NCI-H460 (cell line): Measurements from ENCODE around the gene CDY2A. TPM values are rescaled to one million over a fixed set of nuclear protein-coding genes. Genes with fewer than 3 reads are reported as not detected.
"Not testable (repeated sequence)": the region's sequence is repeated elsewhere in the genome, so short reads cannot be mapped to it uniquely, and the experiment has no call there.

Experiments
- DNase-seq: peaks from one replicate; pipeline ENCODE4 v3.0.0-alpha.2; 2016; ENCODE audit warnings: low read depth; ENCODE audit errors: extremely low read depth
- polyA plus RNA-seq: library from polyadenylated mRNA; depleted of rRNA; stranded (reverse); fragments of >200 nt; gene quantifications from 2 replicates; pipeline ENCODE4 v1.2.3, GENCODE V29; 2014; cell fraction: nucleus; rRNA removed
- total RNA-seq: library from RNA; depleted of rRNA; stranded (reverse); fragments of >200 nt; shearing (Covaris generic); gene quantifications from 2 replicates; pipeline ENCODE4 v1.2.3, GENCODE V29; 2014; rRNA removed

CDY2A gene, protein sequence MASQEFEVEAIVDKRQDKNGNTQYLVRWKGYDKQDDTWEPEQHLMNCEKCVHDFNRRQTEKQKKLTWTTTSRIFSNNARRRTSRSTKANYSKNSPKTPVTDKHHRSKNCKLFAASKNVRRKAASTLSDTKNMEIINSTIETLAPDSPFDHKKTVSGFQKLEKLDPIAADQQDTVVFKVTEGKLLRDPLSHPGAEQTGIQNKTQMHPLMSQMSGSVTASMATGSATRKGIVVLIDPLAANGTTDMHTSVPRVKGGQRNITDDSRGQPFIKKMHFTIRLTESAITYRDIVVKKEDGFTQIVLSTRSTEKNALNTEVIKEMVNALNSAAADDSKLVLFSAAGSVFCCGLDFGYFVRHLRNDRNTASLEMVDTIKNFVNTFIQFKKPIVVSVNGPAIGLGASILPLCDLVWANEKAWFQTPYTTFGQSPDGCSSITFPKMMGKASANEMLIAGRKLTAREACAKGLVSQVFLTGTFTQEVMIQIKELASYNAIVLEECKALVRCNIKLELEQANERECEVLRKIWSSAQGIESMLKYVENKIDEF
- not detected in 2 replicates for total RNA-seq
- polyA plus RNA-seq: not detected in 2 replicates

DNA sequence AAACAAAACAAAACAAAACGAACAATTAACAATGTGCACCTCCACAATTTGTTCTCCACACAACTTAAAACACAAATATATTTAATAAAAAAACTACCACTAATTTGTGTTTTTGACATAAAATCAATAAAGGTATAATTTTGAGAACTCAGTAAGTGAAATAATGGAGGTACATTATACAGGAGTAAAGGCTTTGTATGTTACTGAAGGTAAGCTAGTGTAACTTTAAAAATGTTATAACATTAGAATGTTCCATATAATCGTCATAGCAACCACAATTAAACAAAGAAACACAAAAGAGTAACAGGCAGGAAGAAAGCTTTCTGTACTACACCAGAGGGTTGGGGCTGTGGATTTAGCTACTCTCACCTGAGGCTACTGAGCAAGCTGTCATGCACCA is at the start of gene CDY2A:
TSS of gene CDY2A (plus strand) at position 301 of the 400 bp plus-strand sequence. CDS start 328 bp downstream, outside the sequence.
- not testable (repeated sequence) for DNase-seq

DNA sequence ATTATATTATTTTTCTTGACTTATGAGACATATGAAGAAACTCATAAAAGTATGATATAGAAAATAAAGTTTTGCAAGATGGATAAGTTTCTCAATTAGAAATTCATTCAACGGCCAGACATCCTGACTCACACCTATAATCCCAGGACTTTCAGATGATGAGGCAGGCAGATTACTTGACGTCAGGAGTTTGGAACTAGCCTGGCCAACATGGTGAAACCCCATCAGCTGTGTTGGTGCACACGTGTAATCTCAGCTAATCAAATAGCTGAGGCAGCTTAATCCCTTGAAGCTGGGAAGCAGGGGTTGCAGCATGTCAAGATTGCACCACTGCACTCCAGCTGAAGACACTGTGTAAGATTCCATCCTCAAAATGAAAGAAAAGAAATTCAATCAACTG is 28.0 kb upstream of the CDY2A start:
- not testable (repeated sequence) for DNase-seq

DNA sequence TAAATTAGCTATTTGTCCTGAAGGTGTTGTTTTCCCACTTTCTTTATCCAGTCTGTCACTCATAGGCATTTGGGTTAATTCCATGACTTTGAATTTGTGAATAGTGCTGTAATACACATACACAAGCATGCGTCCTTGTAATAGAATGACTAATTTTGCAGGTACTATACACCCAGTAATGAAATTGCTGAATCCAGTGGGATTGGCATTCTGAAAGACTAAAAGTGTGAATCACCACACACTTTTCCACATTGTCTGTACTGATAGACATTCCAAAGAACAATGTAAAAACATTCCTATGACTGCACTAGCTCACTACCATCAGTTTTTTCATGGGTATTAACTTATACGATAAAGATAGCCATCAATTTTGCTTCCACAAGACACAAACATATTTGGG is 27.3 kb upstream of the CDY2A start:
- DNase-seq: not testable (repeated sequence)

DNA sequence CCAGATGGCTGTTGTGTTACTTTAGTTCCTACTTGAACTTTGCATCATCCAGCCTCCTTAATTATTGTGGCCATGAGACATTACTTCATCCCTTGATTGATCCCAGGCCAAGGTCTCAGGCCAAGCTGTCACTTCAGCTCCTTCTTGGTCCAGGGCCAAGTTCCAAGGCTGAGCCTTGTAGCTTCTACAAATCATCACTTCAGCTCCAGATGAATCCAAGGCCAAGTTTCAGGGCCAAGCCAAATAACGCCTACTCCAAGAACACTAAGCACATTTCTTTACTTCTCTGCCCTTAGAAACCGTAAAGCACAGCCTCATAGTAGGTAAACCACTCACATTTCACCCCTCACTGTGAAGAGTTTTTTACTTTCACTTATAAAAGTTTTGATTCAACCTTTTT is 1.7 kb upstream of the CDY2A start:
- not testable (repeated sequence) for DNase-seq

DNA sequence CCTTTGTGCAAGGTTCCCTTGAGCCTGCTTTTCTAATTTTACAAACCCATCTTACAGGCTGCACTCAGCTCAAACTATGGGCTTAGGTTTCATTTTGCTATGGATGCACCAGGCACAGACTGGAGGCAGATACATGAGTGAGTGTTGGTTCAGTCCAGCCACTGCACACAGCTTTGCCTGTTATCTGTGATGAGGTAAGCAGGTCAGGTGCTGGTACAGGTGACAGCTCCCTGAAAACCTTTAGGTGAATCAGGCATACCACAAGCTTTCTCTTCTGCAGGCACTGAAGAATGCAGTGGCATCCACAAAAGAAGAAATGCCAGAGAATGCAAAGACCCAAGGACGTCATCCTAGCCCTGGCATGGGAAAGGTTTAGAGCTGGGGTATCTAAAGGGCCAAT is 3.3 kb downstream of the CDY2A start:
- DNase-seq: not testable (repeated sequence)

DNA sequence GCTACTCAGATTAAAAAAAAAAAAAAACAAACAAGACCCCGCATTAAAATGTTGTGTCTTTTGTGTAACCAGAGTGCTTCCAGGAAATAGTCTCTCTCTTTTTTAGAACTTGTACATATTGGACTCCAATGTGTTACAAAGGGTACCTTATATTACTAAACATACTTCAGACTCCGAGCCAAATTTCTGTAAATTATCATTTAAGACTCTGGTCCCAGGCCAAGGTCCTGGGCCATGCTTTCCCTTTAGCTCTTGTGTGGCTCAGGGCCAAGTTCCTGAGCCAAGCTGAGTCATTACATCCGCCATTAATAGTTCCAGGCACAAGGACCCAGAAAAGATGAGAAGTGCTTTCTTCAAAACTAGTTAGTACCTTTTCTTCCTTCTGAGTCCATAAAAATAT is 4.6 kb downstream of the CDY2A start:
- not testable (repeated sequence) for DNase-seq

DNA sequence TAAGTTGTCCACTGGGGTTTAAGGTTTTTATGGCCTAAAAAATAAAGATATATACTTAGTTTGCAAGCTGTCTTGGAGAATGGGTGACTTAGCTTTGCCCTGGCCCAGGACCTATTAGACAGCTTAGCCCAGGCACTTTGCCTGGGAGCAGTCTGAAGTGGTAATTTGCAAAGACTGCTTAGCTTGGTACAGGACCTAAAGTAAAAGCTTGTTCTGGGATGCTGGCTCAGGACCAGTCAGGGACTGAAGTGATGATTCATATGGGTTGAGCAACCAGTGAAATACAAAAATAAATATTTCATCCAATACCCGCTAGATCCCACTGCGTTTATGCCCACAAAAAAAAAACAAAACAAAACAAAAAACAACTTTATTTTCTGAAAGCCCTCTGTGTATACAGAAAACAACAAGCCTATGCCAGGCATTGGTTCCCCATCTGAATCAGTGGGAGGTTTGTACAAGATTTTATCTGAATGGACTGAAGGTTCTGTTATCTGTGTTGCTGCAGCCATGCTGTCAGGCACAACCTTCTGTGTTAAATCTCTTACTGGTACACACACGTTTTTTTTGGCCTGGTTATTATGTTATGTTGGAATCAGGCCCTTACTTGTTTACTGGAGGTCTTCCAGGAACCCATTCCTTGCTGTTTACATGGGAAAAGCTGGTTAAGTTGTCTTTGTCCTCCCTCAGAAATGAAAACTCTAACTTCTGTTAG is 8.7 kb downstream of the CDY2A start:
- not testable (repeated sequence) for DNase-seq

DNA sequence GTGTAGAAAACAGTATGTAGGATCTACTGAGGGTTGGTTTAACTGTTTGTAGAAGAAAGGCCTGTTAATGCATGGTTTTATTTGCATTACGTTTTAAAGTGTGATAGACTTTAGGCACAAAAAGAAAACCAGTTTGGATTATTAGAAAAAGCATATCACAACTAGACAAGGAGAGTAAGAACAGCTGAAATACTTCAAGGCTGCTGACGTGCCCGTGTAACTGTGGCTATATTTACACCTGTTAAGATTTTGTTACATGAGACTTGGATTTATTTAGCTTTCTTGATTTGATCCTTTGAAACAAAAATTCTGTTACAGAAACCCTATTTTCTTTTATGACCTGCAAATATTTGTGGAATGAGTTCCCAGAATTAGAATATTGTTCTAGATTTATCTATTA is 9.3 kb downstream of the CDY2A start:
- DNase-seq: not testable (repeated sequence)

DNA sequence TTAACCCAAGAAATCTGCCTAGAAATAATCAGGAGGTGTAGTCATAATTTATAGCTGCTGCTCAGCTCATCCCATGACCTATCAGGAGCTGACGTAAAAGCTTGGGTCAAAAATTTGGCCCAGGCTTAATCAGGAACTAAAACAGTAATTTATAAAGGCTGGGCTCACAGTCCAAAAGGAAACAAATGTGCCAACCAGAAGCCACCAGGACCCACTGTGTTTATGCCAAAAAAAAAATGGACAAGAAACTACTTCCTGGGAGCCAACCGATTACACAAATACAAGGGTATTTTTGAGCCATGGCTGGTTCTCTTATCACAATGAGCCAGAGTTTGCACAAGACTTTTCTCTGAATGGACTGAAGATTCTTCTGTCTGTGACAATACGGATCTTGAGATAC is 19.4 kb downstream of the CDY2A start:
- DNase-seq: not testable (repeated sequence)

DNA sequence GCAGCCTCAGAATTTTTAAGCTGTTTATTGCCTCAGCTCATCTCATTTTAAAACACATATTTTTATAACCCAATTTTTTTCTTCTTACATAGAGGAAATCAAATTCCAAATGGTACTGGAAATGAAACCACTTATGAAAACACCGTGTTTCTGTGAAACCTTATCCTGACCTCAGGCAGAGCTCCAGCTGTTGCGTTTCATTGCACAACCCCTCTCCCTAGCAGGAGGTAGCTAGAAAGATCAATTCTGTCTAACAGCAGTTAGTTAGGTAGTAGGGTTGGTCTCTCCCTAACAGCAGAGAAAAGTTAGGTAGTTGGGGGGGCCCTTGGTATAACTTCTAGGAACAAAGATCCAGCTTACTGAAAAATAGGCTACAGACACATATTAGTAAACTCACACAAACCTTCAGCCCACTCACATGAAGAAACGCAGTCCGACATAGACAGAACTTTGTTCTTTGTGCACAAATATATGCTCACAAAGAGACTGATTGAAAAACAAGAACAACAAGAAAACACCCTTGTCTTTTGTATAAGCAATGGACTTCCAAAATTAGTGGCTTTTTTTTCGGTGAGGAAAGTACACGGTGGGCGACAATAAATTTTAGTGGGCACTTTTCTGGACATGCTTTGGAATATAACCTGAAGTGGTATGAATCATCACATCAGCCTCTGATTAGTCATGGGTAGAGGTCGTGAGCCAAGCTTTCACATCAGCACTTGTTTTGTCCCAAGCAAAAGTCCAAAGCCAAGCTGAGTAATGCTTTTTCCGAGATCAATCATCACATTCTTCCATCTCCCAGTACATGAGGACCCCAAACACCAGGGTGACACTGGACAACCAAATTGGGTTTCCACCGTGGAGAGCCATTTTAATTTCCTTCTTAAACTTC is 22.8 kb downstream of the CDY2A start:
- not testable (repeated sequence) for DNase-seq

DNA sequence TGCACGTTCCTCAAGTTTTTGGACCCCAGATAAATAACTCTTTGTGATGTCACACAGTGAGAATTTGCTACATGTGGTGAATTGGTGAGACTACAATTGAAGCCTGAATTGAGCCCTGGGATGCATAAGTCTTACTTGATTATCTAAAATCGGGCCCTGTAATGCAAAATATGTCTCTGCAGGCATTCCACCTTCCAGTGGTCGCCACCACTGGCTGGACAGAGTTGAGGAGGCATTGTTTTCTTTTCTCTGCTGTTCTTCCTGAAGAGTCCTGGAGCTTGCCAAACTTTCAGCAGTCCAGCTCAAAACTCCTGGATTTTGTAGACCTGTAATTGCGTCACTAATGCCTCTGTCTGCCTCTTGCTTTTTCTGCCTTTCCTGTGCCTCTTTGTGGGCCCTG is 23.5 kb downstream of the CDY2A start:
- DNase-seq: not testable (repeated sequence)

DNA sequence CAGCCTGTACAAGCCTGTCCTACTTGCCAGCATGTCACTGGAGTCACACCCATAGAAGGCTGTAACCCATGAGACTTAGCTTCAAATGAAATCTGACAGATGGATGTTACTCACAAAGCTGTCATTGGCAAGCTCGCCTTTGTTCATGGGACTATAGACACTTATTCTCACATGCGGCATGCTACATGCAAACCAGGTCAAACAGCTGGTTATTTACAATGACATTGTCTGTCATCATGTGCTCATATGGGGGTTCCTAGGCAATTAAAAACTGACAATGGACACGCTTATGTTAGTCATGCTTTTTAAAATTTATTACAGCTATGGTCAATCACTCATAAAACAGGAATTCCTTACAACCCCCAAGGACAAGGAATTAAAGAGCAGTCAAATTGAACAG is 30.9 kb downstream of the CDY2A start:
- not testable (repeated sequence) for DNase-seq

DNA sequence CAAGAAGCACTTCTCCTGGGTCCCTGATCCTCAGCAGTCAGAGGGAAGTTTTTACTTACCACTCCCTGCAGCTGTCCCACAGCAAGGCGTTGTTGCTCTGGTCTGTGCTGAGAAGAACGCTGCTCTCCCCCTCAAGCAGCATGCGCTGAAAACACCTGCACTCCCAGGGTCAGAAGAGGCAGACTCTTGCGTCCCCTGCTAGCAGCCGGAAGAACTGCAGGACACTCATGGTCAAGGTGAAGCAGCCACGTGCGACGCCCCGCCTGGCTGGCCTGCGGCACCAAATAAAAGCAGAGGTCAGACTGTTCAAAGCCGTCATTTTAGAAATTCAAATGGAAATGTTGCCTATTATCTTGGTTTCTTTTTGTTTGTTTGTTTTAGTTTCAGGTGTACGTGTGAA is 47.9 kb downstream of the CDY2A start:
- DNase-seq: not testable (repeated sequence)

Other genes with a start within 250 kb of the CDY2A start
- gene CDY2B, start 145.6 kb upstream of the CDY2A start, total RNA-seq: not detected in 2 replicates